ENCODE measurements around the gene RAVER1. TPM values are rescaled to one million over a fixed set of nuclear protein-coding genes. Genes with fewer than 3 reads are reported as not detected.

RAVER1 gene
- total RNA-seq, 3 donors from 2014 or later, result 10.7 to 17.7 (median 12.3) TPM

GRCh38 chr19:10325732-10326131, 7.6 kb downstream of the RAVER1 start:
- Histone ChIP-seq H3K4me3 (no peak overlapping the region), H3K4me1 (no peaks in the 10 kb centered on the region), H3K27me3 (no peaks in the 10 kb centered on the region), H3K36me3 (peaks cover 30% of the 10 kb centered on the region), H3K27ac (no peak overlapping the region), H3K9me3 (no peaks in the 10 kb centered on the region)
- TF ChIP-seq POLR2A (IDR thresholded peaks at IDR 0.05) (no peak), POLR2AphosphoS5 (IDR thresholded peaks at IDR 0.05) (no peak), CTCF (IDR thresholded peaks at IDR 0.05) (no peak)
- no peak for DNase-seq (ENCODE audit: low spot score in 2 of 2)
- intact Hi-C loops (cut with DNase I; ENCODE audit: low total_unique reads), result loop anchor here (5.0 kb wide), 1 partner anchor 48 kb away; no protein-coding TSS in a partner anchor

- H3K27me3 ChIP-seq, result no peaks in the 10 kb centered on the region
- peaks cover 21% of the 10 kb centered on the region for H3K36me3 ChIP-seq
- H3K4me3 ChIP-seq, result no peak overlapping the region
- no peaks in the 10 kb centered on the region for H3K9me3 ChIP-seq
- H3K27ac ChIP-seq, result no peak overlapping the region
- TF ChIP-seq POLR2AphosphoS5 (IDR thresholded peaks at IDR 0.05) (no peak), POLR2A (IDR thresholded peaks at IDR 0.05) (no peak), CTCF (IDR thresholded peaks at IDR 0.05) (no peak)
- intact Hi-C loops (cut with DNase I; ENCODE audit: low total_unique reads), result no loop called here
- H3K4me1 ChIP-seq, result no peaks in the 10 kb centered on the region
- DNase-seq (ENCODE audit: low spot score in 2 of 2), result no peak
Measured at GRCh38 chr19:10321874-10322835, 11.2 kb downstream of the RAVER1 start.

GRCh38 chr19:10321417-10321797, 11.9 kb downstream of the RAVER1 start:
- no peaks in the 10 kb centered on the region for H3K4me1 ChIP-seq
- no peaks in the 10 kb centered on the region for H3K27me3 ChIP-seq
- no peaks in the 10 kb centered on the region for H3K9me3 ChIP-seq
- H3K4me3 ChIP-seq, result no peak overlapping the region
- TF ChIP-seq POLR2A (IDR thresholded peaks at IDR 0.05) (no peak), CTCF (IDR thresholded peaks at IDR 0.05) (no peak), POLR2AphosphoS5 (IDR thresholded peaks at IDR 0.05) (no peak)
- DNase-seq (ENCODE audit: low spot score in 2 of 2), result no peak
- no peak overlapping the region for H3K27ac ChIP-seq
- peaks cover 21% of the 10 kb centered on the region for H3K36me3 ChIP-seq
- intact Hi-C loops (cut with DNase I; ENCODE audit: low total_unique reads), result no loop called here

GRCh38 chr19:10320602-10321416, 12.5 kb downstream of the RAVER1 start:
- Histone ChIP-seq H3K4me3 (no peak overlapping the region), H3K36me3 (peaks cover 21% of the 10 kb centered on the region), H3K4me1 (no peaks in the 10 kb centered on the region), H3K9me3 (no peaks in the 10 kb centered on the region), H3K27ac (no peak overlapping the region), H3K27me3 (no peaks in the 10 kb centered on the region)
- no peak for TF ChIP-seq CTCF (IDR thresholded peaks at IDR 0.05)
- TF ChIP-seq POLR2AphosphoS5 (IDR thresholded peaks at IDR 0.05), result no peak
- TF ChIP-seq POLR2A (IDR thresholded peaks at IDR 0.05), result no peak
- no peak for DNase-seq (ENCODE audit: low spot score in 2 of 2)
- intact Hi-C loops (cut with DNase I; ENCODE audit: low total_unique reads), result no loop called here
